HS-5 (cell line): ENCODE results near the gene HSD17B3.
"Not testable (repeated sequence)": the region's sequence is repeated elsewhere in the genome, so short reads cannot be mapped to it uniquely, and the experiment has no call there.

Experiments
- DNase-seq: peaks from one replicate; pipeline ENCODE4 v3.0.0-alpha.2; 2012; ENCODE audit warnings: low read depth

The HSD17B3 gene

DNA sequence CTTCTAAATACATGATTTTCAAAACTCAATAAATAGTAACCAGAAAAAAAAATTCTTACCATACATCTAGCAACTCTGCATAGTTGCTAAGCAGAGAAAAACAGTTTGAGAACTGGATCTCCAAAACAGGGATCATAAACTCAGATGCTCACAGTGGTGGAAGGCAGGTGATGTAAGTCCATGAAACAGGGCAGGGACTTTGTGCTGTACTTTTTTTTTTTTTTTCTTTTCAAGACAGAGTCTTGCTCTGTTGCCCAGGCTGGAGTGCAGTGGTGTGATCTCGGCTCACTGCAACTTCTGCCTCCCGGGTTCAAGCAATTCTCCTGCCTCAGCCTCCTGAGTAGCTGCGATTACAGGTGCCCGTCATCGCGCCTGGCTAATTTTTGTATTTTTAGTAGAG lies 5.0 kb upstream of the HSD17B3 start:
- not testable (repeated sequence) for DNase-seq

GRCh38 chr9:96305171-96305570 lies 3.2 kb upstream of the HSD17B3 start:
- no peak for DNase-seq

DNA sequence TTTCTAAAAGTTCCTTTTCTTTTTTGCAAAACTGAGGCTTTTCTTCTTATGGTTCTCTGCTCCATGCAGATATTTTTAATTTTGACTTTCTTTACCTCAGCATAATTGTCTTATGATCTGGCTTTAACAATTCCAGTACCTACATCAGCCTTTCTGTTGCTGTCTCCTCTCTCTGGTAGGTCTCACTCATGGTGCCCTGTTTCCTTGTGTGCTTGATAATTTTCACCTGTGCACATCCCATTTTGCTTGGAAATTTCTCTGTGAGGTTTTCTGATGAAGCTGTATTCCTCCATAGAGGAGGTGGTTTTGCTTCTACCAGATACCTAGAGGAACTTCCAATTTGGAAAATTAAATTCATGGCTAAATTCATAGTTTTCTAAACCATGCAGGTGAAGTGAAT lies 2.3 kb upstream of the HSD17B3 start:
- no peak for DNase-seq

DNA sequence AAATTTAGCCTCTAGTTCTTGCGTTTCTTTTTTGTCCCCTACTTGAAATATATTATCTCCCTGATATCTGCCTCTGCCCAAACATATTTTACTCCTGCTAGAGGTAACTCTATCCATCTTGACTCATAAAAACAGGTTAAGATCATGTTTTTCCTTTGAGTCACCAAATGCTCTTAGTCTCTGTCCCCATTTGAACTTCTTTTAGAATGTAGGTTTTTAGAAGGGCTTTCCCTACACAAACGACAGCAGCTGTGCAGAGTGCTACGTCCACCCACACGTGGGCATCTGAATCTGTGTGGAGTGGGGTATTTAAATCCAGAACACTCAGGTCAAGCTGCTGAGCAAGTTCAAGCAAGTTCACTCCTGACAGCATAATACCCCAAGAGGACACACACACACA lies 2.2 kb downstream of the HSD17B3 start:
- peak; percentile 37 for DNase-seq

DNA sequence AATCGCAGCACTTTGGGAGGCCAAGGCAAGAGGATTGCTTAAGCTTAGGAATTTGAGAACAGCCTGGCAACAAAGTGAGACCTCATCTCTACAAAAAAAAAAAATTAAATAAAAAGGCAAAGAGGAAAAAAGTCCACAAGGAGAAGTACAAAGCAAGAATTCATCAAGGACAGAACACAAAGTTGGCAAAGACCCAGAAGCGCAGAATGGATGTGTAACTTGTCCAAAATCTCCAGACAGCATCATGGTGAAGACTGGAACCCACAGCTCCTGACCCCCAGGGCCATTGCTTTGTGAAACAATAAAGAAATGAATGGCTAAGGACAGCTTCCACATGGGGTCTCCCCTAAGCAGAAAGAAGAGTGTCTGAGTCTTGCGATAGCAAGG lies 7.8 kb downstream of the HSD17B3 start:
- DNase-seq = no peak

DNA sequence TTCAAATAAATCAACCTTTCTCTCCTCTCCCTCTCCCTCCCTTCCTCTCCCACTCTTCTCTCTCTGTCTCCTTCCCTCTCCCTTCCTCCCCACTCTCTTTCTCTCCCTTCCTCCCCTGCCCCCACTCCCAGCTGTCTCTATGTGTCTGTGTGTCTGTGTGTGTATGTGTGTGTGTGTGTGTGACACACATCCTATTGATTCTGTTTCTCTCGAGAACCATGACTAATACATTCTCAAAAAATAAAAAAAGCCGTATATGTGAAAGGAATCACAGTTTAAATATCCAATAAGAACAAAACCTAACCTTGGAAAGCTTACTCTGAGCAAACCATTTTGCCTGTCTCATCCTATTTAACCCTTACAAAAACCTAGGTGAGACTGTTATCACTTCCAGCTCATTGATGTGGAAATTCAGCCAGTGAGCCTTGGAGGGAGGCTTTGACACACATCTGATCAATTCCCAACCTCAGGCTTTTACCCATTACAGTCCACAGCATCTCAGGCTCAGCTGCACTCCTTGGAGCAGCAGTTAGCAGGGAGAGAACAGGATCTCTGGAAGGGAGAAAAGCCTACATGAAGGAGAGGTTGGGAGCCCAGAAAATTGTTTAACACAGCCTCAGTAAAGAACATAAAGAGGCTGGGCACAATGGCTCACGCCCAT lies 8.3 kb downstream of the HSD17B3 start:
- peak; percentile 32 for DNase-seq

GRCh38 chr9:96289392-96289791 lies 12.6 kb downstream of the HSD17B3 start:
- no peak for DNase-seq

DNA sequence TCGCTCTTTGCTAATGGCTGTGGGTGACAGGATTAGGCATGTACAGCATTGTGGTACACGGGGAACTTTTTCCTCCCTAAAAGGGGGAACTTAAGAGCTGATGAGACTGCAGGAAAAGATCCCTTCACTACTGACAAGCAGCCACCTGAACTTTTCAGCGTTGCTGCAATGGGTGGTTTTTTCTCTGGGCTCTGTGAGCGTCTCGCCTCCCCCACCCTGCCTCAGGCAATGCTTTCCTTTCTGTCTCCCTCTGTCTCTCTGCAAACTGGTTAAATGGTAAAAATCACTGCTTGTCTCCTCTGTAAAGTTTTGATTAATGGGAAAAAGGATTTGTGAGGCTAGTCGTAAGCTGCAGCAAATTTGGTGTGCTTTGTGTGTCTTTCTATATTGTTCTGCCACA lies 20.3 kb downstream of the HSD17B3 start:
- DNase-seq = no peak

GRCh38 chr9:96279932-96280331 lies 22.0 kb downstream of the HSD17B3 start:
- DNase-seq = no peak

DNA sequence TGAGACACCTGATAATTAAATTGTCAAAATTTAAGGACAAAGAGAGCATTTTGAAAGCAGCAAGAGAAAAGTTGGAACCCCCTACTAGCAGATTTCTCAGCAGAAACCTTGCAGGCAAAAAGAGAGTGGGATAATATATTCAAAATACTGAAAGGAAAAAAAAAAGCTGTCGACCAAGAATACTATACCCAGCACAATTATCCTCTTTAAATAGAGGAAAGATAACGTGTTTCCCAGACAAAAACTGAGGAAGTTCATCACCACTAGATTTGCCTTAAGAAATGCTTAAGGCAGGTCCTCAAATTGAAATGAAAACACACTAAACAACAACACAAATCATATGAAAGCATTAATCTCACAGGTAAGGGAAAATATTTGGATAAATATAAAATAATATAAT lies 27.0 kb downstream of the HSD17B3 start:
- no peak for DNase-seq

DNA sequence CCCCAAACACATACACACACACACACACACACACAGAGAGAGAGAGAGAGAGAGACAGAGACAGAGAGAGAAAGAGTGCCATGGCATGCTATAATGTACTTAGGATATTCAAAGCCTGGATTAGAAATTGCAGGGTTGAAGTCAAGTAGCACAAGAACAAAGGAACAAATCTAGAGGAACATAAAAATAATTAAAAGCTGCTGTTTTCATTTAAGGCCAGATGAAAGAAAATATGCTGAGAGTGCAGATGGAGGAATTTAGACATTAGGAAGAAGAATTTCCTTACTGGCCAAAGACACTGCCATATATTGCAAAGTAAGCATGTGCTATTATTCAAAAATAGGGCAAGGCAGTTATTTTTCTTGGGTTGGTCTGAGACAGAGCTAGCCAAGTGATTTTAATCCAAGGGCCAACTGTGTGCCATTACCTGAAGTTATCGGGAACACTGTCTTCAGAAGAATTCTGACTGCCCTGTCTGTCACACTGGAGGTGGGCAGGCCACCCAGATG lies 31.7 kb downstream of the HSD17B3 start:
- DNase-seq = no peak

DNA sequence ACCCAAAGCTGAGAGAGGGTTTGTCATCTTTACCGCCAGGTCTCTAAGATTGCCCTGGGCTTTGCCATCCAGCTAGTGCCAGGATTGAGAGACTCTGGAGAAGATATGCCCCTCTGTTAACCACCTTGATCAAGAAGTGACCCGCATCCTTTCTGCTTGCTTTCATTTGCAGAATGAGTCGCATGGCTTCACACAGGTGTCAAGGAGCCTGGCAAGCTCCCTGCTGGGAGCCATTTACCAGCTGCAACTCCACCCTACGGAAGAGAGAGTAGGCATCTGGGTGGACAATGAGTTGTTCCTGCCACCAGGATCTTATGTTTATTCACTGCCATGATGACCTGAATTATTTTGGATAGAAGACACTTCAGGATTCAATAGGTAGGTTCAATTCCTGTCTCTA lies 43.0 kb downstream of the HSD17B3 start:
- DNase-seq = no peak

- DNase-seq = no peak
These were observed 45.2 kb downstream of the HSD17B3 start for GRCh38 chr9:96256800-96257199.

GRCh38 chr9:96255698-96256097 lies 46.3 kb downstream of the HSD17B3 start:
- no peak for DNase-seq

DNA sequence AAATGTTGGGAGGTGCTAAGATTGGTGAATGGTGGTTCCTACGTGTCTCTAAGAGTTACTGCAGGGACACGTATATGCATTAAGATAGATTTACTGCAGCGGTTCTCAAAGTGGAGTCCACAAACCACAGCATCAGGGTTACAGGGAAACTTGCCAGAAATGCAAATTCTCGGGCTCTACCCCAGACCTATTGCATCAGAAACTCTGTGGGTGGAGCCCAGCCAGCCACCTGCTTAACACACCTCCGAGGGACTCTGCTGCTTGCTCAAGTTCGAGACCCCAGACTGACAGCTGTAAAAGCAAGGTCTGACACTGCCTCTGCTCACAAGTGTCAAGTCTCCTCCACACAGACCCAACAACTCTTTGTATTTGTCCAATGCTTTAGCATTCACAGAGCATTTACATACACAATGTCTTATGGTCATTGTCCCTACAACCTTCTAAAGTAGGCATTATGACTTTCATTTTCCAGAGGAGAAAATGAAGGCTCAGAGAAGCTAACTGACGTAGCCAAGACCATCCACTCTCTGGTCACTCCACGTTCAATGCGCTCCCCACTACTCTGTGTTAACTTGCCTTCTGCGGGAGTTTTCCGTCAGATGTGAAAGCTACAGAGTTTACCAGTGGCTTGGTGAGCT lies 48.8 kb downstream of the HSD17B3 start:
- DNase-seq = no peak

GRCh38 chr9:96251451-96251850 lies 50.5 kb downstream of the HSD17B3 start:
- peak; percentile 14 for DNase-seq

DNA sequence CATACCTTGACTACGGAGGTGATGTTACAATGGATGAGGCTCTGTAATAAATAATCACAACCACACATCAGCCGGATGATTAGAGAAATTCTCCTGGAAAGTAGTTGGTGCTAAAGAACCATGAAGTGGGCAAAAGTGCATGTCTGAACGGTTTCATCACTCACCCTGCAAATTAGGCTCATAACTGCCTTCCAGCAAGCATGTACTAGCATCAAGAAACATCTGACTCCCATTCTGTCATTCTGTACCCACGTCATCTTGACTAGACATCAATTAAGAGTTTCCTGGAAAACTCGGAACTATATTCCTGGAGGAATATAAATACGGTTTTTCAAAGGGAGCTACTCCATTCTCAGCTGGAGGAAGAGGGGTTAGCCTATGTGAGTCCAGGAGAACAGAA lies 52.2 kb downstream of the HSD17B3 start:
- DNase-seq = no peak

DNA sequence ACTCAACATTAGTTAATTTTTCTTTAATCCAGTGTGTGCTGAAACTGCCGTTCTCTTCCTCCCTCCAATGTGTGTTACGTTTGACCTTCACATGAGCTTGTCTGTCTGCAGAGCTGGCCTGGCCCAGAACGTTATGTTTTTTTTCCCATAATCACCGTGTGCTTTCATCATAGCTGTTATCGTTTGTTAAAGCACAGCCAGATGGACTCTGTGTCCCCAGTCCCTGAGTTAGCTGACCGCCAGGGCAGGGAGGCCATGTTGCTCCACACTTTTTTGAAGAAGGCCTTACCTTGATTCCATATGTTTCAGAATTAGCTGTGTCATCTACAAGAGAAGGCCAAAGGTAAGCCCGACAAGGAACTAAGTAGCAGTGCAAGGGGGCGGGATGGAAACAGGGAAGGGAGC lies 55.7 kb downstream of the HSD17B3 start:
- no peak for DNase-seq

DNA sequence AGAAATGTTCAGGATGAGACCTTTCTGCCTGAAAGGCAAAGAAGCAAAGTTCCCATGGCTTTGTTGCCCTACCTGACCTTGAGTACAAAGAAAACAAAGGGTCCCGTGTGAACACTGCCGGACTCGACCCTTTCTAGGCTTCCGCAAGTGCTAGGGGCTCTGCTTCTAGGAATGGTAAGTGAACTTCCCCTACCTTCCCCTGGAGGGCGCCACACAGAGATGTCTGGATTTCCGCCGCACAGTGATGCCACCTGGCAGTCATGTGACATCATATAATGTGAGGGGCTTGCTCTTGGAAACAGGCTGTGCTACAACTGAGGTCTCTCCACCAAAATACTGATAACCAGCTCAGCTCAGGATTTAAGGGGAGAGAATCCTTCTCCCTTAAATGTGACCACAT lies 56.6 kb downstream of the HSD17B3 start:
- DNase-seq = no peak

DNA sequence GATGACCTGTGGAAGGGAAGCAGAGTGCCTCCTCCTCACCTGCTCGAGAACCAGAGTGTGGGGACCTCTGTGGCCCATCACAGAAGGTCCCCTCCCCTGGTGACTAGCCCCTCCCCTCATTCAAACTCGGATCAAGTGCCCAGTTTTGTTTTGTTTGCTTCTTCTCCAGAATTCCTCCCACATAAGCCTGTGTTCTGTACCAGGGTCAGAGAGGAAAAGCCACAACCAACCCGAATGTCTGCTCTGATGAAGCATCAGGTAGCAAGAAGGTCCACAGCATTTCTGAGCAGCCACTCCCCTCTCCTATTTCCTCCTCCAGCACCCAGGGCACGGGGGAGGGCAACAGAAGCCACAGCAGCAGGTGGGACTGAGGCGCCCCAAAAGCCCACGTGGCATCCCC lies 58.2 kb downstream of the HSD17B3 start:
- DNase-seq = no peak

DNA sequence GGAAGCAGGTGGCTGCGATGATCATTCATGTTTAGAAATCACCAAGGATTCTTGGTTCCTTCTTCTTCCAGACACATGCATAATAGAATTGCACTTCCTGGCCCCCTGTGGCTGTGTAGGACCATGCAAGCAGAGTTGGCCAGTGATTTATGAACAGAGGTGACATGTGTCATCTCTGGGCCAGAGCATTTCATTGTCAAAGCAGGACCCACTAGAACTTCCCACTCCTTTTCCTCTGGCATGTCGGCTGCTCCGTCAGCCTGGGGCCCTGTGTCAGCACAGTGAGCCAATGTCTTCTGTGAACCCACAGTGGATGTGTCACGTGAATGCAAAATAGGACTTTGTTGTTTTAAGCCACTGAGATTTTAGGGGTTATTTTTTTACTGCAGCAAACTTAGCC lies 59.2 kb downstream of the HSD17B3 start:
- DNase-seq = no peak

- DNase-seq = no peak
These were observed 60.6 kb downstream of the HSD17B3 start for GRCh38 chr9:96241391-96241809.

DNA sequence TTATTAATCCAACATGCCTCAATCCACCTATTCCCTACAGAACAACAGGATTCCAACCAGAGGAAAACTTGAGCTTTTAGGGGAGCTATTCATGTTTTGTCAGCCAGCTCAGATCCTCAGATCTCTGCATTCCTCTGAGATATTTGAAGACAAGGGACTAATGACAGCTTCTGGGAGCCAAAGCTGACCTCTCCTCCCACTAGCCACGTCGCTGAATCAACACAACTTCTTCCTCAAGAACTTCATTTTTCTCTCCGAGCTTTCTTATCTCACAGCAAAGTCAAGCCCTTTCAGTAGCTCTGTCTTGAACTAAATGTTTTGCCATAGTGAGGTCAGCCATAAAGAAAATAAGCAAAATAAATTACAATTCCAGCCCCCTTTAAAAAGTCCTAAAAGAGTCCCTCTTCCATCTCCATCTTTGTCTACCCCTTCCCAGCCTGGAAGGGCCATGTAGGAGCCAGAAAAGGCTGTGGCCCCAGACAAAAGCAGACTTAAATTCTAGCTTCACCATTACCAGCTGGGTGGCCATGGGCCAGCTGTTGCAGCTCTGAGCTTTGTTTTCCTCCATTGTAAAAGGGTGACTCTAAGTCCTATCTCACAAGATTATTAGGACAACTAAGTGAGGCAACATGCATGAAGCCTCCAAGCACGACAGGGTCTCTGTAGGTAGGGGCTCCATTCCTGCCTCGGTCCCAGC lies 65.0 kb downstream of the HSD17B3 start:
- no peak for DNase-seq
